Myocyte (in vitro differentiated cells): ENCODE results near the gene JARID2. TPM values are rescaled to one million over a fixed set of nuclear protein-coding genes. Genes with fewer than 3 reads are reported as not detected.
A peak's percentile ranks its signal among the peaks of the same experiment; 100 is the strongest.
"Not testable (repeated sequence)": the region's sequence is repeated elsewhere in the genome, so short reads cannot be mapped to it uniquely, and the experiment has no call there.

Experiments
- DNase-seq: peaks from one replicate; pipeline ENCODE4 v3.0.0-alpha.2; 2012; ENCODE audit warnings: low read depth
- total RNA-seq: library from RNA; depleted of rRNA; stranded (reverse); fragments of >200 nt; gene quantifications from 2 replicates; pipeline ENCODE4 v1.2.3, GENCODE V29; 2014

The JARID2 gene
- total RNA-seq, 1 donor from 2014 or later, result 10.1 TPM

DNA sequence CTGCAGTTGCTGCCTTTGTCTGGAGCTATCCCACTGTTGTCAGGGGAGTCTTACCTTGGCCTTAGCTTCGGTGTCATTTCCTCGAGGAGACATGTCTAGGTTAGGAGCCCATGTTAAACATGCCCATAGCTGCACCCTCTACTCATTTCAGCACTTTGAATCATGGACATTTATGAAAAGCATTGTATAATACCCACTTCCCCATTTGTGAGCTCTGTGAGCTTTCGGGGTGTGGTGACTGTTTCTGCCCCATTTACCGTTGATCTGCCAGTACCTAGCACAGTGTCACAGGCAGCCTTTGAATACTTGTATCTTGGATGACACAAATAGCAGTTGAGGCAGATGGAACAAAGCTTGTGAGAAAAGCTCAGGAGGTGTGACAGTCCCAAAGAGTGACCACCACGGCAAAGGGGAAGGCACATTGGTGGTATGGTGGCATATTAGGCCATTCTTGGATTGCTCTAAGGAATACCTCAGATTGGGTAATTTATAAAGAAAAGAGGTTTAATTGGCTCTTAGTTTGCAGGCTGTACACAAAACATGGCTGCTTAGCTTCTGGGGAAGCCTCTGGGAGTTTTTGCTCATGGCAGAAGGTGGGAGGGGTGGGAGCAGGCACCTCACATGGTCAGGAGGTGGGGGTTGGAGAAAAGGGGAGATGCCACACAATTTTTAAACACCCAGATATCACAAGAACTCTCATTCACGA lies 42.0 kb downstream of the JARID2 start:
- DNase-seq, result no peak

- DNase-seq, result no peak
Observed at GRCh38 chr6:15288856-15289255, 43.0 kb downstream of the JARID2 start.

GRCh38 chr6:15289456-15289855 lies 43.6 kb downstream of the JARID2 start:
- peak; percentile 50 for DNase-seq

DNA sequence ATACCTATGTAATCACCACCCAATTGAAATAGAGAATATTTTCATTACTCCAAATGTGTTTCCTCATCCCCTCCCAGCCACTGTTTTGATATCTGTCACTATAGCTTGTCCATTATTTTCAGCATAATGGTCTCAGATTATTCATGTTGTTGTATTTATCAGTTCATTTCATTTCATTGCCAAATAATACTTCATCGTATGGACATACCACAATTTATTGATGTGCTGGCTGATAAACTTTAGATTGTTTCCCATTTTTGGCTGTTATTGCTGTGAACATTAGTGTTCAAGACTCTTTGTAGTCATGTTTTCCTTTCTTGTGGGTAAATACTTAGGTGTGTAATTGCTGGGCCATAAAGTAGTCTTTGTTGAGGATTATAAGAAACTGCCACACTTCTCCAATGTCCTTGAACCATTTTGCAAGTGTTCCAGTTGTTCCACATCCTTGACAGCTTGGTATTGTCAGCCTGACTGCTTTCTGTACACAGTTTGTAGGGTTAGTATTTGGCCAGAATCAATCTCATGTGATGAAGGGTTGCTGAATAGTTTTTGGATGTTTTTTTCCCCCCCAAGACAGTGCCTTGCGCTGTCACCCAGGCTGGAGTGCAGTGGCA lies 44.3 kb downstream of the JARID2 start:
- no peak for DNase-seq

DNA sequence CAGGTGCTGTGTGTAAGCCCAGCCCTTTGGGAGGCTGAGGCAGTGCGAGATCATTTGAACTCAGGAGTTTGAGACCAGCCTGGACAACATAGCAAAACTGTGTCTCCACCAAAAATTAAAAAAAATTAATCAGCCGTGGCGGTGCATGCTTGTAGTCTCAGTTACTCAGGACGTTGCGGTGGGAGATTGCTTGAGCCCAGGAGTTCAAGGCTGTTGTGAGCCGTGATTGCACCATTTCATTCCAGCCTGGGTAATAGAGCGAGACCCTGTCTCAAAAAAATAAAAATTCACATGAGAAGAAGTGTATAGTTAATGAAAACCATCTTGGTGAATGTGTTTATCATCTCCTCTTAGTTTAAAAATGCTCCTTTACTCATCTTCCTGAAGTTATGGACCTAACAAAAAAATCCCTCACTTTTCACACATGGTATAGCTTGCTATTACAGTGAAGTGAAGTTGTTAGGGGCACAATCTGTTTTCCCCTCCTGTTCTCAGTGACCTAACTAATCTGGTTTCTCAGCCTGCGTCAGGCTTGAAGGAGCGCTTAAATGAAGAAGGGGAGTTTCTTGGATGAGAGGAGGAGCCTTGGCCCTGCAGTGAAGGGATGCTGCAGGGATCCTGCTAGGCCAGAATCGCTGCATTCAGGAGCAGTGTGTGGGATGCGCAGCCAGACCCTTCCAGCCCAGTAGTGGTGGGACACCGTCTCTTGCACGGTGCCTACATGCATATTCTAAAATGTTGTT lies 45.3 kb downstream of the JARID2 start:
- DNase-seq, result no peak

GRCh38 chr6:15292721-15293302 lies 46.9 kb downstream of the JARID2 start:
- peak; percentile 30 for DNase-seq

- DNase-seq, result peak; percentile 43
Observed at GRCh38 chr6:15293674-15294073, 47.8 kb downstream of the JARID2 start.

DNA sequence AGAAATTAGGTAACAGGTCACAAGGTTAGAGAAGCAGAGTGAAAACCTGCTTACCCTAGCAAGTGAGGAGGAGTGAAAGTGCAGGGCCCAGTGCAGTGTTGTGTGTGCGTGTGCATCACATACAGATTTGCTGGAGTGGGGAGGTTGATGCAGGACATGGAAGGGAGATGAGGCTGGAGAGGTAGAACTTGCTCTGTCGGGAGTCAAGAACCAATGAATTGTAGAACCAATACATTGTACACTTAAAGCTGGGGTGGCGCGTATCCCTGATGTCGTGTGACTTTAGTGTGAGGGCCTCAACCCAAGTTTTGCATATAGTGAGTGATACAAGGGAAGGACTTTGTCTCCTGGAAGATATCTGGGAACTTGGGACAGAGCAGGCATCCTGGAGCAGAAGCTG lies 48.6 kb downstream of the JARID2 start:
- DNase-seq, result no peak

DNA sequence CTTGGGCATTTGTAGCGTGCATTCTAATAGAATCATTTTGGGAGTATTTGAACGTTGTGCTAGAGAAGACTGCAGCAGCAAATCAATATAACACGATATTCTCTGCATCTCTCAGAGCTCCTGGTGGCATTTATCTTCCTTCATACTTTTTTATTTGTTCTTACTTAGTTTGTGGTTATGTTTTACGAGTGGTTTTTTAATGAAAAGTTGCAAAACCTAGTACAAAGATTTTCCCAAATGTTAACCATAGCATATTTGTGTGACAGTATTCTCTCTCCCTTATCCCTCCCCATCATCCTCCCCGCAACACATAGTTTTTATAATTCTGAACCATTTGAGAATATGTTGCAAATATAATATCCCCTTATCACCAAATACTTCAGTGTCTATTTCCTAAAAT lies 50.4 kb downstream of the JARID2 start:
- DNase-seq, result no peak

GRCh38 chr6:15296735-15297134 lies 50.9 kb downstream of the JARID2 start:
- no peak for DNase-seq

DNA sequence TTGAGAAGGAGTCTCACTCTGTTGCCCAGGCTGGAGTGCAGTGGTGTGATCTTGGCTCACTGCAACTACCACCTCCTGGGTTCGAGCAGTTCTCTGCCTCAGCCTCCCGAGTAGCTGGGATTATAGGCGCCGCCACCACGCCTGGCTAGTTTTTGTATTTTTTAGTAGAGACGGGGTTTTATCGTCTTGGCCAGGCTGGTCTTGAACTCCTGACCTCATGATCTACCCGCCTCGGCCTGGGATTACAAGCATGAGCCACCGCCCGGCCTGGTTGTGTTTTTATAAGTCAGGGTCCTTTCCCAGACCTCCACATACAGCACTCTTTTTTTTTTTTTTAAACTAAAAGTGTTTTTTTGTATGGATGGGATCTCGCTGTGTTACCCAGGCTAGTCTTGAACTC lies 51.3 kb downstream of the JARID2 start:
- DNase-seq, result not testable (repeated sequence)

- no peak for DNase-seq
Observed at GRCh38 chr6:15297895-15298590, 52.2 kb downstream of the JARID2 start.

GRCh38 chr6:15299430-15300131 lies 53.7 kb downstream of the JARID2 start:
- DNase-seq, result no peak

GRCh38 chr6:15301179-15302006 lies 55.5 kb downstream of the JARID2 start:
- no peak for DNase-seq

DNA sequence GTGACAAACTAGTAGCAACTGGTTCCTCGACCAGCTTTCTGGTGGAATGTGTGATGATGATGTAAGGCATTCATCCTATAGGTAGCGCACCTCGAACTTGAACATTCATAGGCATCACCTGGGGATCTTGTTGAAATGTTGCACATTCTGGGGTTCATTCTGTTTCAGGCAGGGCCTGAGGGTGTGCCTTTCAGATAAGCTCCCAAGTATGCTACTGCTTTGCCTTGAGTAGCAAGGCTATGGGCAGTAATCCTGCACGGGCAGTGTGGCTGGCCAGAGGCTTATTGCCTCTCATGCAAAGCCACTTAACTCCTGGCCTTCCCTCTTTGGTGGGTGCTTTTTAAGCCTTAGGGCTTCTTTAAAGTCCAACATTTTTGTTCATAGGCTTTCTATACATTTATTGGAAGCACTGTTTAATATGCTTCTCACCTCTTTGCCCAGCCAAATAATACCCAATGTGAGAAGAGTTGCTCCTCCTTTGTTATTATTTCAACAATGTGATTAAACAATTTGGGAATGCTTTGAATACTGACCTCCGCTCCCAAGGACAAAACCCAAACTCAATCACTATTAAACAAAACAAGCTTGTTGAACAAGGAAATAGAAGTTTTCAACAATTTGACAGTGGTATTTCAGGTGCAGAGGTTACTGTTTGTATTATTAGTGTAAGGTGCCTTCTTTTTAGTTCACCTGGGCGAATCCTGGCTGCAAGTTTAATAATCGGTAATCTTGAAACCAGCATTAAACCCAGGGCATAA lies 57.5 kb downstream of the JARID2 start:
- DNase-seq, result no peak

DNA sequence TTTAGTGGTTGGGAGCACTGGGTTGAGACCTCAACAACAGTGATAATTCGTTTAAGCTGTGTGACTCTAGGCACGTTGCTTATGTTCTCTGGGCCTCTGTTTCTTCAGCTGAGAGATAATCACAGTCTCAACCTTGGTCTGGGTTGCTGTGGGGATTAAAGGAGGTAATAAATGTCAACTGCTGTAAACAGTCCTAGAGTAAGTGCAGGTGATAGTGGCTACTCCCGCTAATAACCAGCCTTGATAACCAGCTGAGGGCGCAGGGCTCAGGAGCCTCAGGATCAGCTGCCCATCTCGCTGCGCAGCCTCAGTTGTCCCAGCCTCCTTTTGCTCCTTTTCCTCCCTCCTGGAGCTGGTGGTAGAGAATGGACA lies 58.0 kb downstream of the JARID2 start:
- DNase-seq, result no peak

DNA sequence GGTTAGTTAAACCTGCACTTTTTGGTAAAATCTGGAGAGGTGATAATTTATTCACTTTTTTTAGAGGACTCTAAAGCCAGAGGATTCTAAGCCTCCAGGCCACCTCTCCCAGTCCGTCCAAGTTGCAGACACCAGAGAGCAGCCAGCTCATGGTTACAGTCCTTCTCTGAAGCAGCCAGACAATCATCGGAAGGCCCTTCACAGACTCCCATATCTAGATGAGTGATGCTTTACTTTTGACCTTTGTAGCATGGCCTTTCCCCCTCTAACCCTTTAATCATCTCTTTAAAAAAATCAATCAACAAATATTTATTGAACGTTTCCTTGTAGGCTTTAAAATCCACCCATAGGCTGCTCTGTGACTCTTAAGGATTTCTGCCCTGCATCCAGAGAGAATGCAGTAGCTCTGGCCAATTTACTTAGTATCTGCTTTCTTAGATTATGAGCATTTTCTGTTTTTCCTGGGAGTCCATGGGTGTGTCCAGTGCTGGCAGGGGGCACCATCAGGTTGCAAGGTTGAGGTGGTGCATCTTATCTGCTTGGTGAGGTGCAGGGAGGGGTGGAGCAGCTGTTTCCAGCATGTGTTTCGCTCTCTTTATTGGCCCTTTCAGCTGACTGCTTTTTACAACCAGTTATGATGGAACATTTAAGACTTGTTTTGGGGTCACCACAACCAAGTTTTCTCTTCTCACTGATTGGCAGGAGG lies 58.6 kb downstream of the JARID2 start:
- DNase-seq, result no peak

GRCh38 chr6:15305496-15305895 lies 59.6 kb downstream of the JARID2 start:
- DNase-seq, result no peak

- DNase-seq, result no peak
Observed at GRCh38 chr6:15305909-15306308, 60.0 kb downstream of the JARID2 start.
